GM18873 (cell line): Measurements from ENCODE around the gene NAPB.

Source experiments
- ATAC-seq: cut with Tn5 transposase; IDR thresholded peaks from one replicate; pipeline ENCODE4 v1.9.1; 2021; ENCODE audit warnings: mild to moderate bottlenecking, moderate library complexity, moderate number of reproducible peaks; ENCODE audit not compliant: unreplicated experiment, low FRiP score

NAPB gene

GRCh38 chr20:23370873-23371272 lies 50.4 kb downstream of the NAPB start:
- ATAC-seq: no peak

DNA sequence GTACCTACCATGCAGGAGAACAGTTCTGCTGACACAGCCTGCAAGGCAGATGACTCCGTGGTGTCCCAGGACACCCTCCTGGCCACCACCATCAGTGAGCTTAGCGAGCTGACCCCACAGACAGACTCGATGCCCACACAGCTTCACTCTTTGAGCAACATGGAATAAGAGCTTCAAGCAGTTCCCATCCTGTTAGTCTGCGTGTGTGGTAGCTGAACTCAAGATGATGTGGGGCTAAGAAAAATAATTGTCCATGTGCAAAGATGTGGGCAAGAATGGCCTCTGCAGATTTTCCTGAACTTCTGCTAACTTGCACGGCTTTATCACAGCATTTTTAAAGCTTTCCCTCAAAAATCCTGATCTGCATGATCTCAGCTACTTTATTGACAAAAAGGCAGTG lies 51.0 kb downstream of the NAPB start:
- no peak for ATAC-seq

- ATAC-seq: no peak
These were observed 52.0 kb downstream of the NAPB start for GRCh38 chr20:23369072-23369823.

- no peak for ATAC-seq
These were observed 52.8 kb downstream of the NAPB start for GRCh38 chr20:23368316-23369071.

DNA sequence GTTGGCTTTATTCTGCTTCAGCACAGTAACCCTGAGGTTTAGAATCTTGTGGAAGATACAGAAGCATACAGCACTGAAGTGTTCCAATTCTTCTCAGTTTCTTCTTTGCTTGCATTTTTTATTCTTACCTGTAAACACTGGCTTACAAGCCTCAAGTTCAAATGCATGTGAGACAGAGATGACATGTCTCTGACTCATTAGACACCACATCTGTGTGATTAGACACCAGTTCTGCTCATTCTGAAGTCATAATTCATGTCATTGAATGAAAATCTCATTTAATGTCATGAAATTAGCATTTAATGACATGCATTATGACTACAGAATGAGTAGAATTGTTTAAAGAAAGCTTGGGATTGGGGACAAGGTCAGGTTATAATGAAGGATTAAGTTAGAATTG lies 53.5 kb downstream of the NAPB start:
- ATAC-seq: no peak

- ATAC-seq: no peak
These were observed 54.9 kb downstream of the NAPB start for GRCh38 chr20:23366384-23366783.

DNA sequence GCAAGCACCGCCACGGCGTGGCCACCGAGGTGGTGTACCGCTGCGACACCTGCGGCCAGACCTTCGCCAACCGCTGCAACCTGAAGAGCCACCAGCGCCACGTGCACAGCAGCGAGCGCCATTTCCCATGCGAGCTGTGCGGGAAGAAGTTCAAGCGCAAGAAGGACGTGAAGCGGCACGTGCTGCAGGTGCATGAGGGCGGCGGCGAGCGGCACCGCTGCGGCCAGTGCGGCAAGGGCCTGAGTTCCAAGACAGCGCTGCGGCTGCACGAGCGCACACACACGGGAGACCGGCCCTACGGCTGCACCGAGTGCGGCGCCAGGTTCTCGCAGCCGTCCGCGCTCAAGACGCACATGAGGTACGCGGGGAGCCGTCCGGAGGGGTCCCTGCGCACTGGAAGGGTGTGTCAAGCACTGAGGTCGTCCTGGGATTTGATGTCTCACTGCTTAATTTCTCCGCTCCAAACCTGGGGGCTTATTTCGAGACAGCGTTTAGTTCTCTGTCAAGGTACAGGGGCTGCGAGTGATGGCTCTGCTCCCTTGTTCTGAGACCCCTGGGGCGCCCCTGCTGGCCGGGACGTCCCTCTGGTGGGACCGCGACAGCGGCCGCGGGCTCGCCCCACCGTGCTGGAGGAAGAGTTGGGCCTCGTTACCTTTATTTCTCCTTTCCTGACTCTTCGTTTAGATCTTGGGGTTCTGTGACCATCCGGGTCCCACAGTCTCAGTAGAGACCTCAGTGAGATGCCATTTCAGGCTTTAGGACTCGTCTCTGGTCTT lies 55.7 kb downstream of the NAPB start:
- no peak for ATAC-seq

- no peak for ATAC-seq
These were observed 58.0 kb downstream of the NAPB start for GRCh38 chr20:23363257-23363649.

DNA sequence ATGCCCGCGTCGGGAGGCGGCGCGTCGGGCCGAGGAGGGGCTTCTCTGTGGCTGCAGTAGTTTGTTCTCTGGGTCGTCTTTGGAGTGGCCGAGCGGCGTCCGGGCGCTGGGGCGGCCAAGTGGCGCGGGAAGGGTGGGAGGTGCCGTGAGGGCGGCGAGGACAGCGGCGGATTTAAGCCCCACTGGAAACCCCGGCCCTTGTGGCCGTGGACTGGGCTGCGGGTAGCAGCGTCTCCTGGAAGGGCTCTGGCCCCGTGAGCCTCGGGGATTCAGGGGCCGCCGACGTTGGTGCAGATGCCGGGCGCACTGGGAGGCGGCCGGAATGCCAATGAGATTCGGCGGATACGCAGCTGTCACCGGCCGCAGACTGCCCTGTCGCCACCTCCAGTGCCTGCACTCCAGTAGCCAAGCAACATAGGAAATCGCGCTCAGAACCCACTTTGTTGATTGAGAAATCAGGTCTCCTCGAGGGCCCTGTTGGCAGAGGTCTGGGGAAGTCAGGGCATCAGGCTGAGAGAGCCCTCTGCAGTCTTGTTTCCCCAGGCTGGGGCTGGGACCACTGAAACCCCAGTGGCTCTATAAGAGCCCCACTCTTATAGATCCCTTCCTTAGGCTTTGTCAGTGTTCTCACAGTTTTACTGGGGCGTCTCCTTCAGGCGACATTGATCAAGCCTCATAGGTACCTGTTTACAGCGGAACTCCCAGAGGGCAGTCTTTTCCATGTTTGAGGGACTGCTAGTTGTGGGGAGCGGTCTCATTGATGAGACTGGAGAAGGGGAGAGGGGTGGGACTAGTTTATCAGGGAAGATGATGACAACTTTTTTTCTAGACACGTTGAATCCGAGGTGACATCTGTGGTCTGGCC lies 58.7 kb downstream of the NAPB start:
- peak; percentile 1 for ATAC-seq

DNA sequence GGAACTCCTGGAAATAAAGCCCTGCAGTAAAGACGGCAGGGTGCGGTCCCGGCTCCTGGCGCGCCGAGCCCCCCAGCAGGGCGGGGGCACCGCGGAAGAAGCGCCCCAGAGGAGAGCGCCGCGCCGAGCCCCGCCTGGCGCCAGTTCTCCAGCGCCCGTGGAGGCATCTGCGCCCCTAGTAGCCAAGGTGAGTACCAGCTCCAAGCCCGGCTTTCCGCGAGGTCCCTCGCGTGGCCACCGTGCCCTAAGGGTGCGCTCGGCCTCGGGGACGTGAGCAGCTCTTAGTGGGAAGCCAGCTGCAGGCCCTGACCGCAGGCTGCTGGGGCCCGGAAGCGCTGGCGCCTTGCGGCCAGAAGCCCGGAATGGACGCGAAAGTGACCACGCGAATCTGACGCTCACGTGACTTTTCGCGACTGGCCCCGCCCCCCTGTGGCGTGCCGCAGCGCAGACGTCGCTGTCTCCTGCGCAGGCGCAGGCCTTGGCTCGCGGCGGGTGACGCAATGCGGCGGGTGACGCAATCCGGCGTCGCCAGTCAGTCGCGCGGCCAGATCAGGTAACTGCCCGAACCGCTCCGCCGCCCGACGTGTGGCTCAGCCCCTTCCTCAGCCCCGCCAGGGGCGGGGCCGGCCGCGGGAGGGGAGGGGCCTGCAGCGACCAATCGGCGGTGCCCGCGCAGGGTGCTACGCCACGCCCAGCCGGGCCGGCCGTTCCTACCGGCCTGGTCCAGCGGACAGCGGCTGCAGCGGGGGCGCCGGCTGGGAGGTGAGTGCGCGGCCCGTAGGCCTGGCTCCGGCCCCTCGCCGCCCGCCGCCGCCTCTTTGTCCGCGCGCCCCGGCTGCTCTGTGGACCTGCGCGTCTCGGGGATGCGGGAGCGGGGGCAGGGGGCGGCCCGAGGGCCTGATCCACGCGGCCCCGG lies 59.6 kb downstream of the NAPB start, which contains the start of gene GZF1:
TSS of gene GZF1 (plus strand) at position 707 of the 916 bp plus-strand sequence. CDS start 2,202 bp downstream, outside the sequence.
- ATAC-seq: peak; percentile 56

DNA sequence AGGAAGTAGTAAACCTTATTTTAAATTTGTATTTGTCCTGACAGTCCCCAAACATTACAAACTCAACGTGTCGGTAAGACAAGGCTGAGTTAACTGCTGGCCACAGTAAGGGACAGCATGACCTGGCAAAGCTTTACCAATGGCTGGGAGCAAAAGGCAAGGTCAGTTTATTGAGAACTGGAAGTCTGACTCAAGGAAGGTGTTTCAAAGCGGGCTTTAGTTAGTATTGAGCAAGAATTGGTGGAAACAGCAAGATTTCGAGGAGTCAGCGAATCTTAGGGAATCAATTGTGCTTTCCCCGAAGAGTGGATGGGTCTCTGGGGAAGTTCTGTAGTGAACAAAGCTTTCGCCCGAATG lies 60.2 kb downstream of the NAPB start:
- ATAC-seq: no peak

DNA sequence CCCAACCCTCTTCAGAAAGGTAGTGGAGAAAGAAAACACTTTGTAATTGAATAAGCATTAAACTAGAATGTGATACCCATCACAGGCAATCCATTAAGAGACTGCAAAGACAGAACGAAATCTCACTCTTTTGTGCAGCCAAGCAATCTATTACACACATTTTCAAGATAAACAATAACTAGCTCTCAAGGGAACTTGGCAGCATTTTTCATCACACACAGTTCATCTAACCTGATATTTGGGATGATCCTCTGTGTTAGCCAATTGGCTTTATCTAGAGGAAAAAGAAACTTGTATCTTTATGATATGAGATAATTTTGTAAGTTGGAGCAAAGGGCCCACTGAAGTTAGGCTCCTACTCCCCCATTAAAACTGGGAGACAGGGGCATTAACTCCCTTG lies 60.8 kb downstream of the NAPB start:
- ATAC-seq: no peak

GRCh38 chr20:23358923-23359593 lies 62.2 kb downstream of the NAPB start:
- ATAC-seq: no peak

DNA sequence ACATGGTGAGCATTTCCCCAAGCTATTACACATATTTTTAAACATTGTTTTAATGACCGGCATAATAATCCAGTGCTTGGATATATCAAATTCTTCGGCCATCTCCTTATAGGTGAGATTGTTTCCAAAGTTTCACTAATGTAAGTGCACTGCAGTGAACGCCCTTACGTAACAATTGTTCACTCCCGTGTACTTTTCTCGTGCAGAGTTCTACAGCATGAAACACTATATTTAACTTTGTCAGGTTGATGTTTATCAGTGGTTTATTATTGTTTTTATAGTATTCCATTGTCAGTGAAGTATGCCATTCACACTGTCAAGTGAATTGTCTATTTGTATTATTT lies 62.8 kb downstream of the NAPB start:
- no peak for ATAC-seq

GRCh38 chr20:23357767-23358562 lies 63.3 kb downstream of the NAPB start:
- ATAC-seq: peak; percentile 53

- ATAC-seq: no peak
These were observed 65.1 kb downstream of the NAPB start for GRCh38 chr20:23356203-23356602.

- peak; percentile 24 for ATAC-seq
These were observed 70.1 kb downstream of the NAPB start for GRCh38 chr20:23350904-23351838.
